Measurements from ENCODE around the gene DEDD2. TPM values are rescaled to one million over a fixed set of nuclear protein-coding genes. Genes with fewer than 3 reads are reported as not detected.

Gene DEDD2
- polyA plus RNA-seq, 1 of the 3 experiments (the other 2 are of a cell fraction), result 30.2 TPM

DNA sequence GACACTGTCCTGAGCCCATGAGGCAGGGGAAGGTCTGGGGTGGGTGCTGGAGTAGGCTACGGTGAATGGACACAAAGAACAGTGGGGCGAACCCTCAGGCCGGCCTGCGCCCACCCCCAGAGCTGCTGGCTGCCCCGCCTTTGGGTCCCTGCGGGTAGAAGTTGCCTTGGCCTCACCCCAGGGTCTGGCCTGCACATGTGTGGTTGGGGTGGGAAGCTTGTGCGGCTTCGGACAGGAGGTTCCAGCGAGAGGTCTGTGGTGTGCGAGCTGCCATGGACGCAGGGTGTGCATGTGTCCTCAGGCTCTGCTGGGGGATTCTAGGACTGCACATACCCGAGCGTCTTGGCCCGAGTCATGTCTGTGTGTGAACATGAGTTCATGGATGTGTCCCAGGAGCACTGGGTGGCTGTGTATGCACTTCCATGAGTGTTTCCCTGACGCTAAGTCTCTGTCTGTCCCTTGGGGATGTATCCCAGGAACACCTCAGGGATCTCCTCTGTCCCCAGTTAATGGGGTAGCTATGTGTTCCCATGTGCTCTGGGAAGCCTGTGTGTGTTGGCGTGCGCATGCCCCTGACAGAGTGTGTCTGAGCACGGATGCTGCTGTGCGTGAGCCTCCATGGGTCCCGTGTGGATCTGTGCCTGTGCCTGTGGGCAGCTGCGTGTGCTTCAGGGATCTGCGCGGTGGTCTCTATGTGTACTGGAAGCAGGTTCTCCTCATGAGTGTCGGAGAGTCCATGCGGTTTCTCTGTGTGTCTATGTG lies 64.4 kb downstream of the DEDD2 start:
- ChIA-PET POLR2A (no interaction called here), CTCF (interaction anchor here (0.8 kb wide), 3 partner anchors 15 to 118 kb away, joined by 3 read pairs; no protein-coding TSS in a partner anchor)
- Histone ChIP-seq H3K4me2 (no peak overlapping the region), H3K4me1 (ENCODE audit: control insufficient read depth in 1 of 2, insufficient read depth in 2 of 2, low read depth in 1 of 2, low read length in 1 of 2) (peaks cover 0 to 16% of the 10 kb centered on the region in 2 experiments; a peak in 1 of 4 replicates), H4K20me1 (ENCODE audit: insufficient read depth) (no peaks in the 10 kb centered on the region), H3K36me3 (replicated peaks in 1 of 2; ENCODE audit: control insufficient read depth in 1 of 2, insufficient read depth in 2 of 2, low read length in 1 of 2) (no peaks in the 10 kb centered on the region), H3K9me3 (no peaks in the 10 kb centered on the region), H3K9ac (no peak overlapping the region), H3K27ac (ENCODE audit: low read depth in 2 of 2, low read length in 1 of 2) (no peak overlapping the region), H3K9me2 (no peaks in the 10 kb centered on the region), H3K27me3 (ENCODE audit: insufficient read depth) (peaks cover 31% of the 10 kb centered on the region), H3K79me2 (ENCODE audit: insufficient read depth) (no peaks in the 10 kb centered on the region), H3K4me3 (ENCODE audit: low read depth in 2 of 2, low read length in 1 of 2) (no peak overlapping the region), H2AFZ (ENCODE audit: low read depth) (no peak overlapping the region), H3F3A (replicated peaks; ENCODE audit: insufficient read depth) (no peaks in the 10 kb centered on the region)
- no peak for TF ChIP-seq SIN3A (IDR thresholded peaks at IDR 0.05; ENCODE audit: borderline replicate concordance, low read depth, low read length)
- no peak for TF ChIP-seq FOXM1 (IDR thresholded peaks at IDR 0.05; ENCODE audit: low read depth)
- no peak for TF ChIP-seq CHD2 (IDR thresholded peaks at IDR 0.05; ENCODE audit: low read length, partially characterized antibody)
- TF ChIP-seq, protein P1, sequence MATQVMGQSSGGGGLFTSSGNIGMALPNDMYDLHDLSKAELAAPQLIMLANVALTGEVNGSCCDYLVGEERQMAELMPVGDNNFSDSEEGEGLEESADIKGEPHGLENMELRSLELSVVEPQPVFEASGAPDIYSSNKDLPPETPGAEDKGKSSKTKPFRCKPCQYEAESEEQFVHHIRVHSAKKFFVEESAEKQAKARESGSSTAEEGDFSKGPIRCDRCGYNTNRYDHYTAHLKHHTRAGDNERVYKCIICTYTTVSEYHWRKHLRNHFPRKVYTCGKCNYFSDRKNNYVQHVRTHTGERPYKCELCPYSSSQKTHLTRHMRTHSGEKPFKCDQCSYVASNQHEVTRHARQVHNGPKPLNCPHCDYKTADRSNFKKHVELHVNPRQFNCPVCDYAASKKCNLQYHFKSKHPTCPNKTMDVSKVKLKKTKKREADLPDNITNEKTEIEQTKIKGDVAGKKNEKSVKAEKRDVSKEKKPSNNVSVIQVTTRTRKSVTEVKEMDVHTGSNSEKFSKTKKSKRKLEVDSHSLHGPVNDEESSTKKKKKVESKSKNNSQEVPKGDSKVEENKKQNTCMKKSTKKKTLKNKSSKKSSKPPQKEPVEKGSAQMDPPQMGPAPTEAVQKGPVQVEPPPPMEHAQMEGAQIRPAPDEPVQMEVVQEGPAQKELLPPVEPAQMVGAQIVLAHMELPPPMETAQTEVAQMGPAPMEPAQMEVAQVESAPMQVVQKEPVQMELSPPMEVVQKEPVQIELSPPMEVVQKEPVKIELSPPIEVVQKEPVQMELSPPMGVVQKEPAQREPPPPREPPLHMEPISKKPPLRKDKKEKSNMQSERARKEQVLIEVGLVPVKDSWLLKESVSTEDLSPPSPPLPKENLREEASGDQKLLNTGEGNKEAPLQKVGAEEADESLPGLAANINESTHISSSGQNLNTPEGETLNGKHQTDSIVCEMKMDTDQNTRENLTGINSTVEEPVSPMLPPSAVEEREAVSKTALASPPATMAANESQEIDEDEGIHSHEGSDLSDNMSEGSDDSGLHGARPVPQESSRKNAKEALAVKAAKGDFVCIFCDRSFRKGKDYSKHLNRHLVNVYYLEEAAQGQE (IDR thresholded peaks at IDR 0.05; ENCODE audit: low read depth, low read length), result no peak
- TF ChIP-seq, protein P2, sequence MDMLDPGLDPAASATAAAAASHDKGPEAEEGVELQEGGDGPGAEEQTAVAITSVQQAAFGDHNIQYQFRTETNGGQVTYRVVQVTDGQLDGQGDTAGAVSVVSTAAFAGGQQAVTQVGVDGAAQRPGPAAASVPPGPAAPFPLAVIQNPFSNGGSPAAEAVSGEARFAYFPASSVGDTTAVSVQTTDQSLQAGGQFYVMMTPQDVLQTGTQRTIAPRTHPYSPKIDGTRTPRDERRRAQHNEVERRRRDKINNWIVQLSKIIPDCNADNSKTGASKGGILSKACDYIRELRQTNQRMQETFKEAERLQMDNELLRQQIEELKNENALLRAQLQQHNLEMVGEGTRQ (IDR thresholded peaks at IDR 0.05; ENCODE audit: borderline replicate concordance, low read depth, low read length), result no peak
- TF ChIP-seq POLR2AphosphoS5 (IDR thresholded peaks at IDR 0.05; ENCODE audit: low read depth, low read length), result no peak
- no peak for TF ChIP-seq EP300 (IDR thresholded peaks at IDR 0.05; ENCODE audit: borderline replicate concordance in 1 of 2, low read depth in 1 of 2, low read length in 1 of 2)
- TF ChIP-seq, protein P3, sequence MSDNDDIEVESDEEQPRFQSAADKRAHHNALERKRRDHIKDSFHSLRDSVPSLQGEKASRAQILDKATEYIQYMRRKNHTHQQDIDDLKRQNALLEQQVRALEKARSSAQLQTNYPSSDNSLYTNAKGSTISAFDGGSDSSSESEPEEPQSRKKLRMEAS (IDR thresholded peaks at IDR 0.05; ENCODE audit: low read depth), result no peak
- no peak for TF ChIP-seq MXI1 (IDR thresholded peaks at IDR 0.05; ENCODE audit: low read depth, low read length)
- TF ChIP-seq TAF1 (IDR thresholded peaks at IDR 0.05; ENCODE audit: borderline replicate concordance, low read depth, low read length), result no peak
- WGBS (ENCODE audit: low lambda C conversion rate), result 81% methylated on average over 18 of the region's 25 CpGs
- DNase-seq, result peak; percentile 34
